Immature natural killer cell (primary cell): ENCODE results near the gene SAYSD1. TPM values are rescaled to one million over a fixed set of nuclear protein-coding genes. Genes with fewer than 3 reads are reported as not detected.

Source experiments
- DNase-seq, 3 donors: peaks; one replicate each; pipeline ENCODE4 v3.0.0; 2022; ENCODE audit warnings: mixed read lengths in 1 of 3
- H3K27ac Mint-ChIP-seq, 6 donors: one replicate each; pipeline ENCODE4 v1.8.0; 2020; ENCODE audit warnings: mixed read lengths in 6 of 6, mild to moderate bottlenecking in 5 of 6, inconsistent platforms in 4 of 6, moderate library complexity in 3 of 6
- H3K27me3 Mint-ChIP-seq, 3 donors: one replicate each; pipeline ENCODE4 v1.8.0; 2020 to 2021; ENCODE audit warnings: low read depth in 3 of 3, mild to moderate bottlenecking in 3 of 3, mixed read lengths in 3 of 3, moderate library complexity in 3 of 3, inconsistent platforms in 1 of 3
- H3K36me3 Mint-ChIP-seq, 3 donors: one replicate each; pipeline ENCODE4 v1.8.0; 2020; ENCODE audit warnings: mixed read lengths in 3 of 3, inconsistent platforms in 2 of 3, mild to moderate bottlenecking in 2 of 3
- H3K4me1 Mint-ChIP-seq, 2 donors: one replicate each; pipeline ENCODE4 v1.8.0; 2020; ENCODE audit warnings: inconsistent platforms in 2 of 2, mild to moderate bottlenecking in 2 of 2, mixed read lengths in 2 of 2, moderate library complexity in 1 of 2
- H3K4me3 Mint-ChIP-seq, 5 donors: one replicate each; pipeline ENCODE4 v1.8.0; 2020; ENCODE audit warnings: mild to moderate bottlenecking in 5 of 5, mixed read lengths in 5 of 5, inconsistent platforms in 3 of 5, moderate library complexity in 3 of 5
- H3K9me3 Mint-ChIP-seq, 6 donors: one replicate each; pipeline ENCODE4 v1.8.0; 2020; ENCODE audit warnings: mild to moderate bottlenecking in 6 of 6, mixed read lengths in 6 of 6, inconsistent platforms in 4 of 6, moderate library complexity in 3 of 6
- polyA plus RNA-seq, 3 donors: library from polyadenylated mRNA; unstranded; fragments of 300-500 nt; fragmentation: Illumina TruSeq; gene quantifications; one replicate each; pipeline ENCODE4 v1.2.3, GENCODE V29; 2021

Gene SAYSD1
- polyA plus RNA-seq, 3 donors from 2014 or later = 10.4 to 17.4 (median 16.1) TPM

- no peak overlapping the region for H3K4me3 Mint-ChIP-seq
- no peak overlapping the region for H3K27ac Mint-ChIP-seq
- peaks cover 0 to 3% (median 2%) of the 10 kb centered on the region in 3 donors for H3K27me3 Mint-ChIP-seq
Measured at GRCh38 chr6:39056191-39056590, 58.8 kb downstream of the SAYSD1 start.

GRCh38 chr6:39055661-39056060, 59.3 kb downstream of the SAYSD1 start:
- peaks cover 0 to 5% (median 0%) of the 10 kb centered on the region in 3 donors for H3K36me3 Mint-ChIP-seq
- peaks cover 32 to 37% of the 10 kb centered on the region in 2 donors for H3K4me1 Mint-ChIP-seq
- no peak overlapping the region for H3K27ac Mint-ChIP-seq
- peaks cover 0 to 1% (median 0%) of the 10 kb centered on the region in 6 donors for H3K9me3 Mint-ChIP-seq
- no peak overlapping the region for H3K4me3 Mint-ChIP-seq
- H3K27me3 Mint-ChIP-seq = peaks cover 0 to 6% (median 3%) of the 10 kb centered on the region in 3 donors
- no peak for DNase-seq

More at GRCh38 chr6:39056191-39056590, 58.8 kb downstream of the SAYSD1 start:
- Mint-ChIP-seq H3K9me3 (peaks cover 0 to 1% (median 0%) of the 10 kb centered on the region in 6 donors), H3K4me1 (peaks cover 27 to 32% of the 10 kb centered on the region in 2 donors), H3K36me3 (peaks cover 0 to 5% (median 0%) of the 10 kb centered on the region in 3 donors)
- no peak for DNase-seq

DNA sequence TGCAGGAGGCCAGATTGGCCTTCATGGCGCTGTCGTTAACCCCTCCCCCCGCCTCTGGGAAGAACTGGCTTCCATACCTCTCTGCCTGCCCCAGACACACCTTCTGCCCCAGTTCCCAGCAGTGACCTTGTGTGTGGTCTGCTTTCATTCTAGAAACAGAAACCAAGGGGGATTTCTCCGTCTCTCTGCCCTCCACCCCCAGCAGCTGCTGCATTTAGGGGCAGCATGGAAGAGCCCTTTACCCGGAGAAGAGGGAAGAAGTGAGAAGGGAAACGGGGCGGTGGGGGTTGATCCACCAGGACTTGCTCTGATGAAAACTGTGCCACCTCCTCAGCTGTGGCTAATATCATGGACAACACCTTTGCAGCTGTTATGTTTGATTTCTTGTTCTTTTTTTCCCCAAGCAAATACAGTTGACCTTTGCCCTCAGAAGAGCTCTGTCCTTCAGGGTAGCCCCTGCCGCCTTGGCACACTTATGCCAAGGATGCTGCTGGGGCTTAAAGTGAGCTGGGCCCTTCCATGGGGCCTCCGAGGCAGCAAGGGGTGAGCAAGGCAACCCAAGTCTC, 60.3 kb downstream of the SAYSD1 start:
- Mint-ChIP-seq H3K9me3 (peaks cover 0 to 1% (median 0%) of the 10 kb centered on the region in 6 donors), H3K36me3 (peaks cover 0 to 5% (median 0%) of the 10 kb centered on the region in 3 donors), H3K27me3 (peaks cover 2 to 6% (median 5%) of the 10 kb centered on the region in 3 donors), H3K4me1 (peaks cover 42 to 47% of the 10 kb centered on the region in 2 donors), H3K4me3 (no peak overlapping the region), H3K27ac (no peak overlapping the region)
- DNase-seq = no peak

Other genes with a start within 250 kb of the SAYSD1 start
- gene GLP1R, start 66.4 kb downstream of the SAYSD1 start, polyA plus RNA-seq = under 1 TPM in 1 of 3 donors, not detected in 2; 0.87 TPM
- under 1 TPM in 1 of 3 donors, not detected in 2; 0.08 TPM for gene KCNK5, start 114.3 kb upstream of the SAYSD1 start, polyA plus RNA-seq
- 1 to 10 TPM in 1 of 3 donors, under 1 TPM in 1, not detected in 1; 0.53 to 1.1 TPM for gene KCNK17, start 199.2 kb upstream of the SAYSD1 start, polyA plus RNA-seq
- not detected for gene KCNK16, start 207.5 kb upstream of the SAYSD1 start, polyA plus RNA-seq